Epithelial cell of prostate (primary cell): Measurements from ENCODE around the gene MSI2.

Source experiments
- DNase-seq: peaks from one replicate; pipeline ENCODE4 v3.0.0-alpha.2; 2011; ENCODE audit warnings: low read depth, low spot score
- H3K27ac ChIP-seq: fragments of 450-650 bp; 2 replicates; pipeline ENCODE4 v1.5.1; 2017; ENCODE audit warnings: mild to moderate bottlenecking

MSI2 gene

DNA sequence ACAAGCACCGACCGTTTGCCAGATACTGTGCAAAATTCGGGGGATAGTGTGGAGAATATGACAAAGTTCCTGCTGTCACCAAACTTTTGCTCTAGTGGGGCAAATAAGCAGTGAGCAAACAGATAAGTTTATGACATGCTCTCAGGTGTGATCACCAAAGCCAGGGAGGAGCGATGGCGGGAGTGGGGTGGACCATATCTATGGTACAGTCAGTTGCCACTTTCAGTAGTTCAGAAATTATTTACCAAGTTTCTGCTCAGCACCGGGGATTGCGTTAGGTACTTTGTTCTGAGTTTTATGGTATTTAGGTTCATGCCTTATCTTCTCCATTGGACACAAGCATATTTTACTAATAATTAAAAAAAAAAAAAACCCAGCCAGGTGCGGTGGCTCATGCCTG lies 11.9 kb downstream of the MSI2 start:
- H3K27ac ChIP-seq = no peak overlapping the region
- no peak for DNase-seq

DNA sequence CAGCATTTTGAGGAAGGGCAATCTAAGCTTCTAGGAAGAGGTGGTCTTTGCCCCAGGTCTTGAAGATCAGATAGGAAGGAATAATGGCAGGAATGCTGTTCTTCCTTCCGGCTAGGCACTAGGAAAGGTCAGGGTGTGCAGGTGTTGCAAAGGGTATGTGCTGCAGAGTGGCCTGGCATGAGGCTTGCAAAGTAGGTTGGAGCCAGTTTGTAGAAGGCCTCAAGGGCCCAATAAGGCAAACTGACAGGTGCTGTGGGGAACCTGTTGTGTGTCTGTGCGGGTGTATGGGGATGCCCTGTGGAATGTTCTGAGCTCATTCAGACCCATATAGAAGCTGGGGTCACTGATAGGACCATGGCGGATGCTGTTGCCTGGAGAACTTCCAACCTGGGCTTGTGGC lies 12.7 kb downstream of the MSI2 start:
- no peak for DNase-seq
- H3K27ac ChIP-seq = no peak overlapping the region

DNA sequence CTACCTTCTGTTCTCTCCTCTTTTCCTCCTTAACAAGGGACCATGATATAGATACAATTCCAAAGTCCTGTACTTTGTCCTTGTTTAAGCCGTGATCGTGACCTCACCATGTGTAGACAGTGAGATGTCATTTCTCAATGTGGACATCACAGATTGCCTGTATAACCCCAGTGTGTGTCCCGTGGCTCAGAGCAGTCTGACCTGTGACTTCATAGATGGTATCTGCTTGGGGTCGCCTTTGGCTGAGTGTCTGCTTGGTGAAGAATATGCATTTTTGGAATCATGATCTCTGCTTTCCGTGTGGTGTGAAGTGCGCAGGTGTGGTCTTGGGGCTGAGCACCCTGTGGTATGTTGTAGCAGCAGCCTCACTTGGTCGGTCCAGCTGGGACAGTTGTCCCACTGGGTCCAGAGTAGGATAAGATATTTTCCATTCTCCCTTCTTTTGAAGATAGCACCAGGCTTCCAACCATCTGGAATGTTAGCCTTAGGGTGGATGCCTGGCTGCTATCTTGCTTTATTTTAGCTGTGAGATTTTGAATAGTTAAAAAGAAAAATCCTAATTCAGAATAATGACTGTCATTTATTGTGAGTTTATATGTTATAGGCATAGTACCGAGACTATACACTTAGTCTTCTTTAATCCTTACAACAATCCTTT lies 13.4 kb downstream of the MSI2 start:
- no peak overlapping the region for H3K27ac ChIP-seq

DNA sequence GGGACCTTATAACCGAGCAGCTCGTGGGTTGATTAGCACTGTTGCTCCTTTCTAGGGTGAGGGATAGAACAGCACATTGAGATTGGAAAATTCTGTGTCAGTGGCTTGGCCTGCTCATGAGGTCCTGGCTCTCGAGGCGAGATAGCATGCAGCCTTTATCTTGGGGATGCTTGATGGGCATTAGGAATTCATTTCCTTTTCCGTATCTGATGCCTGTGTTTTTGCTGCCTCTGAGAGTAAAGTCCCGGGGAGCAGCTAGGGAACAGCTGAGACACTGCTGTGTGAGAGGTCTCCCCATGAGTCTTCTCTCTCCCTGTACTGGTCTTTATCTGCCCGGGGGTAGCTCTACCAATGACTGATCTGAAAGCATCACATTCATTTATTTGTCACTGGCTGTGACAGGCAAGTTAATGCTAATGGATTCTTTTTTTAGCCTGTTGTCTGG lies 14.5 kb downstream of the MSI2 start:
- DNase-seq = no peak
- H3K27ac ChIP-seq = no peak overlapping the region

More for the DNA sequence above, 13.4 kb downstream of the MSI2 start:
- DNase-seq = no peak

DNA sequence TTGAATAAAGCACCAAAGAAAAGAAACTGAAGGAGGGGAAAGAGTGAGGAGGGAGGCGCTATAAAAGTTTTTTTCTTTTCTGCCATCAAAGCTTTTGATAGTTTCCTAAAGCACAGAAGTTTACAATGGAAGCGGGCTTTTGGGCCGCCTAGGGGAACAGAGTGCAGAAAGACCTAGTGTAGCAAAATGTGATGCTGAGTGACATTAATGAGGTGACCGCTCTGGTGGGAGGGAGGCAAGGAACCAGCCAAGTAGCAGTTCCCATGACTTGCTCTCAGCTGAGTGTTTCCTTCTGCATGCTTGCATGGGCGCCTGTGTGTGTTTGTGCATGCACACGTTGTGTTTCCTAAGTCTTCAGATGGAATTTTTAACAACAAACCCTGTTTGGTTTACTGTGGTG lies 15.5 kb downstream of the MSI2 start:
- no peak overlapping the region for H3K27ac ChIP-seq
- DNase-seq = no peak

DNA sequence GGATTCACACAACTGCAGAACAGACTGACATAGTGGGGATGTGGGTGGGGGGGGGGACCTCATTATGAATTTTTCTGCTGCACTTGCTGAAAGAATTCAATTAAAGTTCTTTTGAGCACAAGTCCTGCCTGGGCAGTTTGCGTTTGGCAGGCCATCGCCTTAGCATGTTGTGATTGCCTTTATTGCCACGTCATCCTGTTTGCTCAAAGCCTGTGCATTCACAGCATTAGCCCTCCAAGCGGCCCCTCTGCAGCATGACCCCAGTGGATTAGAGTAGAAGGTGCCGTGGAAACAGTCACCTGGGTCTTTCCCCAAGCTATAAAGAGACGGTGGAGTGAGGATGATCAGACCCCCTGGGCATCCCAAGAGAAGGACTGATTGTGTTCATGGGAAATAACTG lies 17.2 kb downstream of the MSI2 start:
- no peak overlapping the region for H3K27ac ChIP-seq
- no peak for DNase-seq

DNA sequence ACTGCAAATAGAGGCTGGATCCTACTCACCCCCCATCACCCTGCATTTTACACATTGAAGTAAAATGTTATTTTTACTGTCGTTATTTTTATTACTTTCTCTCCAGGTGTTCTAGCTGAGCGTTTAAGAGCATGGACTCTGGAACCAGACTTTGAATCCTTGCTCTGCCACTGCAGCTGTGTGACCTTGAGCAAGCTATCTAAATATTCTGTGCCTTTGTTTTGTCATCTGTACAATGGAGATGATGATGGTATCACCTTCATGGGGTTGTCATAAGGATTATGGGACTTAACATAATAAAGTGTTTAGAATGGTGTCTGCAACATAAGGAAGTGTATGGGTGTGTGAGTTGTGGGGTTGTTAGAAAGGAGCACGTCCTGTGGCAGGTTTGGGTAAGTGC lies 17.8 kb downstream of the MSI2 start:
- no peak for DNase-seq
- H3K27ac ChIP-seq = no peak overlapping the region

DNA sequence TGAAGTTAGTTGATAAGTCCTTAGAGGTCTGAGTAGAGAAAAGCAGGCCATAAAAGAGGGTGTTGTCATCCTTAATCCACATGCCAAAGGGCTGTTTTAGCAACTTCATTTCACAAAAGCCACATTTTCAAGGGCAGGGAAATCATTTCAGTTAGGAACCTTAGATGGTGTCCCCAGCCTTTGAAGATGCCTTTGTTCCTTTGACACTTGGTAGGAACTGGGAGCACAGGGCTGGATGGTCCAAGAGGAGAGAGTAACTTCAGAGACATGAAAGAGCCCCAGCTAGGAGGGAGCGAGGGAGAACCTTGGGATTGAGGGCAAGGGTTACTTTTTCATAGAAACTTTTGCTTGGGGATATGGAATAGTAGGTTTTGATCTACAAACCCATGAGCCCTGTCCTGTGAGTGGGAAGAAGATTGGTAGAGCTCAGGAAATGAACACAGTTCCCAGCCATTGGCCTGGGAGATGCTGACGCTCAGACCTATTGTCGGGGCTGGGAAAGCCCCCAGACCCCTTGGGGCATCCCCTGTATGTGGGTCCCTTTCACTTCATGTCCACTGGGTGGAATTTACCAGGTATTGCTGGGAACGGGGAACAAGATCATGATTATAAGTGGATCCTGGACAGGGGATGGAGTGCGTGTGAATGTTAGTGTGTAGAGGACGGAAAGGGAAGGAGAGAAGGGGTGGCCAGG lies 18.9 kb downstream of the MSI2 start:
- H3K27ac ChIP-seq = no peak overlapping the region
- no peak for DNase-seq

DNA sequence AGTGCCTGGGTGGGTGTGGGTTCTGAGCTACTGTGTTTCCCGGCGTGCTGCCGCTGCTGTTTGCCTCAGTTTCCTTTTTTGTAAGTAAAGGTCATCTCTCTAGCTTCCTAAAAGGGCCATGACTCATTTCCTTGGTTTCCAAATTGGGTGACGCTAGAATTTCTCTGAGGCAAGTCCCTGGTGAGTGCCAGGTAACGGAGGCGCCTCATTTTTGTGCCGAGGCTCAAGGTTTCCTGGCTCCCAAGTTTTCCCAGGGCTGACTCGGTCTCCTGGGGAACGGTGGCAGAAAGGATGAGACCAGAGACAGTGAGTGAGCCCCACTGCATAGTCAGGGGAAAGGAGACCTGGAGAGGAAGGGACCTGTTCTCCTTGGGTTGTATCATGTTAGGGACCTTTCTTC lies 20.3 kb downstream of the MSI2 start:
- no peak overlapping the region for H3K27ac ChIP-seq
- DNase-seq = no peak

DNA sequence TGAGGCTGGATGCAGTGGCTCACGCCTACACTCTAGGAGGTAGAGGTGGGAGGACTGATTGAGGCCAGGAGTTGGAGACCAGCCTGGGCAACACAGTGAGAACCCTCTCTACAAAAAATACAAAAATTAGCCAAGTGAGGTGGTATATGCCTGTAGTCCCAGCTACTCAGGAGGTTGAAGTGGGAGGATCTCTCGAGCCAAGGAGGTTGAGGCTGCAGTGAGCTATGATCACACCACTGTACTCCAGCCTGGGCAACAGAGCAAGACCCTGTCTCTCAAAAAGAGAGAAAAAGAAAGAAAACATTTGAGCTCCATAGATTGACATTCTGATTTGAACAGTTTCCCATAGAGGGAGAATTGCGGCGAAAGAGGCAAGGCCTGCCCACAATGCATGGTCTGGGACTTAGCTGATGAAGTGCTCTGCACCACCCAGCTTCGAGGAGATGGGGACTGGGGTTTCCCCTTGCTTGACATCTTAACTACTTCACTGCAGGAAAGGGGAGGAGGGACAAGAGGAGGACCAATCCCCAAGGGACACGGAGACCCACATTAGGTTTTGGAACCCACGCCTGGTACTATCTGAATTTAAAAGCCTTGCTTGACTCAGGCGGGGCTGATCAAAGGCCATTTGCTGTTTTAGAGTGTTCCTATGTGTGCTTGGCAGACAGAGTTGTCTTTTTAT lies 21.7 kb downstream of the MSI2 start:
- no peak for DNase-seq
- no peak overlapping the region for H3K27ac ChIP-seq

DNA sequence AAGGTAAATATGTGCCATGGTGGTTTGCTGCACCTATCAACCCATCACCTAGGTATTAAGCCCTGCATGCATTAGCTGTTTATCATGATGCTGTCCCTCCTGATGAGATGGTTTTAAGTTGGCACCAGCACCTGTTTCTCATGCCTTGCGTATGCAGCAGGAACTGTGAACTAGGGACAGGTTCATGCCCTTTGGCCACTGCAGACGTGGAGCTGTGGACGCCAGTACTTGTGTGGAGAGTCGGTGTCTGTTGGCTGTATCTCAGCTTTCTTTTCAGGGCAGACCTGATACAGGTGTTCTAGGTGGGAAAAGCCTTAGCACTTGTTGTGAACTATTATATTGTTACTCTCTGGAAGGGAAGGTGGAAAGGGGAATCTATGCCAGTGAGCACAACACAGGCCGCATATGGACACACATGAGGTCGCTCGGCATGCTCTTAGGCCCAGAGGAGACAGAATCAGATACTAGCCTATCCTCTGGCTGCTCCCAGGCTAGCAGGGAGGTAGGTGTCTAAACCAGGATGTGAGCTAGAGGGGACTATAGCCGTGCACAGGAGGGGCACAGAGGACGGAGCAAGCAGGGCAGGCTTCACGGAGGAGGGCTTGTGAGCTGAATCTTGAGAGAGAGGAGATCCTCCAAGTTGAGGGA lies 22.5 kb downstream of the MSI2 start:
- DNase-seq = no peak

DNA sequence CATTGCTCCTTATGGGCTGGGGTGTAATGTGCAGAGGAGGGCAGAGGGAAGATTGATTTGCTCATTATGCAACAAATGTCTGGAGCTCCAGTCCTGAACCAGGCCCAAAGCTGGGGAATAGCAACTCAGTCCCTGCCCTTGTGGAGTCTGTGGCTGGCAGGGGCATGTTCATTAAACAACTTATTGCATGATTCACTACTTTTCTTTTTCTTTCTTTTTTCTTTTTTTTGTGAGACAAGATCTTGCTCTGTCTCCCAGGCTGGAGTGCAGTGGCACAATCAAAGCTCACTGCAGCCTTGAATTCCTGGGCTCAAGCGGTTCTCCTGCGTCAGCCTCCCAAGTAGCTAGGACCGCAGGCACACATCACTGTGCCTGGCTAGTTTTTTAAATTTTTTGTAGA lies 23.1 kb downstream of the MSI2 start:
- no peak overlapping the region for H3K27ac ChIP-seq
- no peak for DNase-seq

More for the DNA sequence above, 22.5 kb downstream of the MSI2 start:
- H3K27ac ChIP-seq = no peak overlapping the region

DNA sequence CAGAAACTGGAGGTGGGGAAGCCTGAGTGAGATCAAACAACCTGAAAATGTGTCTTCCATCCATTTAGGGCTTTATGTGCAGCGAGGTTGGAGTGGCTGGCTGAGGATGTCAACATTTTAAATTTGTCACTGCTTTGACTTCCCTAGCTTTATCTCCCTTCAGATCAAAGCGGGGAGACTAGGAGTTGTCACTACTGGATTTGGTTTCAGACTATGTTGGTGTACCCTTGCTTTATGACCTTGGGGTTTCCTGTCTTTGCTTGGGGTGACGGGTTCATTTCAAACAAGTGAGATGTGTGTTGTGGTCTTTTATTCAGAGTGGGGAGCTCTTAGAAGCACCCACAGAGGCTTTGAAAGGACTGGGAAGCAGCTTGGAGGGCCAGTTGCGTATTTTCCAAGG lies 25.6 kb downstream of the MSI2 start:
- no peak overlapping the region for H3K27ac ChIP-seq
- no peak for DNase-seq

DNA sequence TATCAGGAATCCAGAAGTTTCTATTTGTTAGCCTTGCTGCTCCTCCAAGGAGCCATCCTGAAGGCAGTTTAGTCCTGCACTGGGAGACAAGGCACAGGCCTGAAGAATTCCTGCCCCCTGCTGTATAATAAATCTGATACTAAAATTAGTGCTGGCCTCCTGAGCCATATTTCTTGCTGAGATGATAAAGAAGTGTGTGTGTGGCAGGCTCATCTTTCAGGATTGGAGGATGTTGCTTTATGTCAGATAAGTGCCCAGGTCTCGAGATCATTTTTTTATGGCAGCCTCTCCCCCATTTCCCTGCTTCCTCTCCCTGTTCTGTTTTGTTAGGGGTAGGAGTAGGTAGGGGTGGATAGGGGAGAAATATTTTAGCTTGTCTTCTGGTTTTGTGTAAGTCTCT lies 26.0 kb downstream of the MSI2 start:
- no peak overlapping the region for H3K27ac ChIP-seq
- DNase-seq = no peak

DNA sequence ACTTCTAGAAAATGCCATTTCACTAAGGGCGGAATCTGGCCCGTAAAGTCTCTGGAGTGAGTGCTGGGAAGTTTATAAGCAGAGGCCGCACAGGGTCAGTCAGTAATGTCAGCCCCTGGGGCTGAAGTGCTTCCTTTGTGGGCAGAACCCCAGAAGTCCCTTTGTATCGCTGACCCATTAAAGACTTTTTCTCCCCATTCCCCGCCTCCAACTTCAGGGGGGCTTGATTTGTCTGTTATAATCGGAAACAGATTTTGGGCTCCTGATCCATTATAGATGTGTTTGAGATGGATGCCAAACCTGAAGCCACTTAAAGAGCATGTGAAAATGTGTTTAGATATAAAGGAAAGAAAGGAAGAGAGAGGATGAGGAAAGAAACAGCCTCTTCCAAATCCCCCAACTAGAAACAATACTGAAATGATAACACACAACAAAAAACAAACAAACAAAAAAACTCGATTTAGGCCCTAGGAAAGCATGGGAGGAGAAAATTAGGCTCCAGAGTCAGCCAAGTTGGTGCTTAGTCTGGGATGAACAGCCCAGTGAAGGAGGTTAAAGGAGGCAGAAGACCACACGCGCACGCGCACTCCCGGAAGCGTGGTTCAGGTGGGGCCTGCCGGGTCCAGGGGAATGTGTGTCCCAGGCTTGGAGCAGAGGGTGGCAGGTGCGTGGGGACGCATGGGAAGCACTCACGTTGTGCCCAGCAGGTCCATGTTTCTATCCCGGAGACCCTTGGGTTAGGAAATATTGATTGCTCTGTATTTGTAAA lies 27.1 kb downstream of the MSI2 start:
- no peak overlapping the region for H3K27ac ChIP-seq

DNA sequence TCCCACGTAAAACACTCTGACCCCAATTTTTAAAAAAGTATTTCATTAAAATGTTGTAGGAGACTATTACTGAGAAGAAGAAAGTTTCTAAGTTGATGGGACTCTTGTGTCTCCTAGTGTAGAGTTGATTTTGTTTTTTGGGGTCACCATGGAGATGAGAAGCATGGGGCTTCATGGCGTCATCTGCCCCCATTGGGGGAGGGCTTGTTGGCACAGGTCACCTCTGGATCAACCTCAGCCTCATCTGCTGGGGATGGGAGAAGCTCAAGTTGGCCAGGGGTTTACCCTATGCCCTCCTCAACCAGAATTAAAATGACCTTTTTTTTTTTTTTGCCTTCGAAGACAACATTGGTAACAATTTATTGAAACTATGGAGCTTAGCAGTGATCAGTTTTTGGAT lies 28.3 kb downstream of the MSI2 start:
- H3K27ac ChIP-seq = no peak overlapping the region
- no peak for DNase-seq

More for the DNA sequence above, 27.1 kb downstream of the MSI2 start:
- no peak for DNase-seq

DNA sequence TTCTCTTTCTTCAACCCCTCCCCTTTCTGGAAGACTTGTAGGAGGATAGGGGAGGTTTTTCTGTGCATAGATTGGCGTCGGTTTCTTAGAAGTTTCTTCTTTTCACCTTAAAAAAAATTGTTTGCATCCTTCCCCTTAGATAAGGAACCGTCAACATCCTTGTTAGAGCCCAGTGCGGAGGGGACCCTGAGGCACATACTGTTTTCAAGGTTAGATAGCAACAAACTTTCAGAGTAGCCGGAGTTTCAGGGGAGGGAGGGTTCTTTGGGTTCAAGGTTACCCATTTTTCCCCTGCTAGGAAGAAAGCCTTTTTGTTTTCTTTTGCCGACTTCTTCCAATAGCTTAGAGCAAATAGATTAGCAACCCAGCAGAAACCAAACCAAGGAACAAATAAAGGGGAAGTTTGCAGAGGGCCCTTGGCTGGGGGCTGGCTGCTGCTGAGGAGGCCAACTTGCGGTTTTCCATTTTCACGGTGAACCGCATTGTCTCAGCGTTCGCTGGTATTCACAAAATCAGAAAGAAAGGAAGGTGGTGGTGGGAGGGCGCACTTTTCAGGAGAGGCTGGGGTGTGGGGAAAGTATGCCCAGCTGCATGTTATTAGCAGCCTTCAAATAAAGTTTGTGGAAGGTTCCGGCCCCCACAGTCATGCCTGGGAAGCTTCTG lies 28.8 kb downstream of the MSI2 start:
- H3K27ac ChIP-seq = no peak overlapping the region
- DNase-seq = no peak

DNA sequence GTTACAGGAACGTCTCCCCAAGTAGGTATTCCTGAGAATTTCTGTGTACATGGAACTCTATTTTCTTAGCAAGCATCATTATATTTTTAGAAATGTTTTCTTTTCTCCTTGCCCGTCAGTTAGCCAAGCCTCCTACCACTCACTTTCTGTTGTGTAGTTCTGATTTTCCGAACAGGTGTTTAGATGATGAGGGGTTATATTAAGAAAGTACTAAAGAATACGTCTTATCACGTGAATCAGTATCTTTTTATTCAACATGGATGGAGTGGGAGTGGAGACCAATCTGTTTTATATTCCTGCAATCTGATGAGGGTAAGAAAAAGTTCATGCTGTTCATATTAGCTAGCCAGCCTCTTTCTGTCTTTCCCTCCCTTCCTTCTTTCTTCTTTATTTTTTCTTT lies 29.4 kb downstream of the MSI2 start:
- no peak overlapping the region for H3K27ac ChIP-seq
- no peak for DNase-seq

DNA sequence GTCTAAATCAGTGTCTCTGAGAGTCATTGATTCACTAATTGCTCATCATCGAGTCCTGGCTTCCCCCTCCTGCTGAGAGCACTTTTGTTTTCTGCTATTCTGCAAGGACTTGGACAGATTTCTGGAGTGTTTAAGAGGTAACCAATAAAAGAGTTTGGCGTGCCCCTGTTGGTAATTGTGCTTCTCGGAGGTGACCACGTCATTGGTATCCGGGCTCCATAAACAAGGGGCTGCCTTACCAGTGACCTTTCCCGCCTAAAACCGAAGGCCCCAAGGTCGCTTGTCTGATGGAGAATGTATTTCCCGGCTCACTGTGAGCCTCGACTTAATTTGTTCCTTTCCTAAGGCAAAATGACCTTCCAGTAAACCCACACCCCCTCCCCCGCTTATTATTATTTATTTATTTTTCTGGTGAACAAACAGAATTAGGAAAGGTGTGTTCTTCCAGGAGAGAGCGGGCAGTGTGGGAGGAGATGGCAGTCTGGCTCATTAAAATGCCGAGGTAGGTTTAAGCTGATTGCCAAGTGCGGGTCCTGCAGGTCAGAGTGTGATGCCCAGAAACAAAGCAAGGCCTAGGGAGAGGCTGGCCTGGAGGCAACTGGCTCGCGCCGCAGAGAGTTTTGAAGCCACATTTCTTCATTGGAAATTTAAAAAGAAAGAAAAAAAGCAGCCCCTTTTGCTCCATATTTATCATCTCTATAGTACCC lies 30.2 kb downstream of the MSI2 start:
- DNase-seq = no peak
- no peak overlapping the region for H3K27ac ChIP-seq
